Measurements from ENCODE around the gene TWF2.

TWF2 gene

GRCh38 chr3:52202384-52203077 is 36.4 kb downstream of the TWF2 start:
- DNase-seq (ENCODE audit: low read depth, low spot score): no peak

GRCh38 chr3:52200981-52201679 is 37.8 kb downstream of the TWF2 start:
- no peak for DNase-seq (ENCODE audit: low read depth, low spot score)

- no peak for DNase-seq (ENCODE audit: low read depth, low spot score)
Observed at GRCh38 chr3:52198643-52199608, 40.0 kb downstream of the TWF2 start.

- DNase-seq (ENCODE audit: low read depth, low spot score): peak; percentile 80
Observed at GRCh38 chr3:52197842-52198625, 40.9 kb downstream of the TWF2 start, which contains the start of gene ALAS1. TSS of gene ALAS1 (plus strand) at chr3:52198160. CDS start at chr3:52199242, 1,082 bp downstream.

- no peak for DNase-seq (ENCODE audit: low read depth, low spot score)
Observed at GRCh38 chr3:52197499-52197841, 41.5 kb downstream of the TWF2 start.

- DNase-seq (ENCODE audit: low read depth, low spot score): no peak
Observed at GRCh38 chr3:52196977-52197376, 42.0 kb downstream of the TWF2 start.

GRCh38 chr3:52195823-52196331 is 43.1 kb downstream of the TWF2 start:
- DNase-seq (ENCODE audit: low read depth, low spot score): no peak

GRCh38 chr3:52195291-52195597 is 43.7 kb downstream of the TWF2 start:
- DNase-seq (ENCODE audit: low read depth, low spot score): no peak

- no peak for DNase-seq (ENCODE audit: low read depth, low spot score)
Observed at GRCh38 chr3:52194485-52195290, 44.3 kb downstream of the TWF2 start.

GRCh38 chr3:52193065-52193464 is 45.9 kb downstream of the TWF2 start:
- no peak for DNase-seq (ENCODE audit: low read depth, low spot score)

GRCh38 chr3:52191663-52192062 is 47.3 kb downstream of the TWF2 start:
- no peak for DNase-seq (ENCODE audit: low read depth, low spot score)

GRCh38 chr3:52190294-52191074 is 48.5 kb downstream of the TWF2 start:
- DNase-seq (ENCODE audit: low read depth, low spot score): no peak

- no peak for DNase-seq (ENCODE audit: low read depth, low spot score)
Observed at GRCh38 chr3:52188556-52188955, 50.4 kb downstream of the TWF2 start.

GRCh38 chr3:52186729-52187128 is 52.2 kb downstream of the TWF2 start:
- DNase-seq (ENCODE audit: low read depth, low spot score): no peak

- no peak for DNase-seq (ENCODE audit: low read depth, low spot score)
Observed at GRCh38 chr3:52185837-52186236, 53.1 kb downstream of the TWF2 start.

- no peak for DNase-seq (ENCODE audit: low read depth, low spot score)
Observed at GRCh38 chr3:52185311-52185710, 53.6 kb downstream of the TWF2 start.

- DNase-seq (ENCODE audit: low read depth, low spot score): no peak
Observed at GRCh38 chr3:52184690-52185089, 54.3 kb downstream of the TWF2 start.

GRCh38 chr3:52183786-52184445 is 55.0 kb downstream of the TWF2 start:
- DNase-seq (ENCODE audit: low read depth, low spot score): no peak

- no peak for DNase-seq (ENCODE audit: low read depth, low spot score)
Observed at GRCh38 chr3:52182691-52183090, 56.3 kb downstream of the TWF2 start.

Data from activated naive CD8-positive, alpha-beta T cell treated with anti-CD3 and anti-CD28 coated beads, Interleukin-2, amount 50 U/mL, for 16 hours (primary cell).